Right atrium auricular region (tissue), 2 donors: ENCODE data around the gene ARL6. TPM values are rescaled to one million over a fixed set of nuclear protein-coding genes. Genes with fewer than 3 reads are reported as not detected.
A peak's percentile ranks its signal among the peaks of the same experiment; 100 is the strongest.

Experiments used
- DNase-seq: peaks from one replicate; pipeline ENCODE4 v3.0.0-alpha.2; 2019; ENCODE audit warnings: low spot score
- H3K27ac ChIP-seq, 2 donors: fragments of 200-600 bp; sonication (generic); 1 replicate in 1 of 2; 2 replicates in 1 of 2; pipeline ENCODE4 v1.5.1; 2016 to 2019
- H3K27me3 ChIP-seq, 2 donors: fragments of 200-600 bp; sonication (generic); one replicate each; pipeline versions ENCODE4 v1.5.1 to v1.6.0; 2017 to 2019
- H3K36me3 ChIP-seq: fragments of 200-600 bp; sonication (generic); one replicate; pipeline ENCODE4 v1.5.1; 2016
- H3K4me1 ChIP-seq, 2 donors: fragments of 200-600 bp; sonication (generic); one replicate each; pipeline versions ENCODE4 v1.5.1 to v1.6.0; 2017 to 2019
- H3K4me3 ChIP-seq, 2 donors: fragments of 200-600 bp; sonication (generic); 1 replicate in 1 of 2; 2 replicates in 1 of 2; pipeline ENCODE4 v1.5.1; 2017 to 2019; ENCODE audit warnings: mild to moderate bottlenecking in 1 of 2, moderate library complexity in 1 of 2
- H3K9me3 ChIP-seq, 2 donors: fragments of 200-600 bp; sonication (generic); one replicate each; pipeline ENCODE4 v1.5.1; 2019
- total RNA-seq, 2 donors: library from RNA; depleted of rRNA; stranded (reverse); fragments of >200 nt; gene quantifications; one replicate each; pipeline ENCODE4 v1.1.0, GENCODE V29; 2016
- TF ChIP-seq, protein P1 (sequence below), 2 donors: fragments of 200-600 bp; sonication (generic); IDR thresholded peaks; one replicate each; pipeline ENCODE4 v1.5.1; 2019; ENCODE audit warnings: antibody characterized with exemption in 2 of 2

The ARL6 gene
- total RNA-seq, 2 donors from 2014 or later: 2.9 to 3.5 TPM

DNA sequence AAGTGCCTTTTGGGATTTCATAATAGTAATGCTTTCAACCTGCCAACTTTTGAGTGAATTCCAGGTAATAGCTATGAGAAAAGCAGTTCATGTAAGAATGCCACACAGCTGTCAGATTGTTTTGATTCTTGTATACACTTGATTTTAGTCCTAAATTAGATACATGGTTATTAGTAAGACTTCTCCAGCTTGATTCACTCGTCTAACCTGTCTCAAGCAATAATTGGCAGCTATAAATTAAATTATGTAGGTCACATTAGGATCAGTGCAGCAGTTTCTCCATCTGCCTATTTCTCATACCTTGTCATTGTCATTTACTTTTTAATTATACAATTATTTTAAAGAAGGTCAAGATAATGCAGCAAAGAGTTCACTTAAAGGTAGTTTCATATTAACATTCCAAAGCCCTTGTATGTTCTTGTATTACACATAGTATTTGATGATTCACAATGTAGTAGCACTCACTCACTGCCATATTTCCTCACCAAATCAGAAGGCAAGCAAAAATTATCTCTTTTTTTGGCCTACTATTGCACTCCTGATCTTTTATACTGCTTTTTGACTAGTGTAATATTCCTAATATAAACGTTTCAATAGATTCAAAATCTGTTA, 46.3 kb downstream of the ARL6 start:
- Histone ChIP-seq H3K36me3 (no peaks in the 10 kb centered on the region), H3K27ac (no peak overlapping the region), H3K4me3 (no peak overlapping the region), H3K27me3 (no peaks in the 10 kb centered on the region), H3K9me3 (no peaks in the 10 kb centered on the region), H3K4me1 (no peaks in the 10 kb centered on the region)
- no peak for DNase-seq
- TF ChIP-seq, protein P1, sequence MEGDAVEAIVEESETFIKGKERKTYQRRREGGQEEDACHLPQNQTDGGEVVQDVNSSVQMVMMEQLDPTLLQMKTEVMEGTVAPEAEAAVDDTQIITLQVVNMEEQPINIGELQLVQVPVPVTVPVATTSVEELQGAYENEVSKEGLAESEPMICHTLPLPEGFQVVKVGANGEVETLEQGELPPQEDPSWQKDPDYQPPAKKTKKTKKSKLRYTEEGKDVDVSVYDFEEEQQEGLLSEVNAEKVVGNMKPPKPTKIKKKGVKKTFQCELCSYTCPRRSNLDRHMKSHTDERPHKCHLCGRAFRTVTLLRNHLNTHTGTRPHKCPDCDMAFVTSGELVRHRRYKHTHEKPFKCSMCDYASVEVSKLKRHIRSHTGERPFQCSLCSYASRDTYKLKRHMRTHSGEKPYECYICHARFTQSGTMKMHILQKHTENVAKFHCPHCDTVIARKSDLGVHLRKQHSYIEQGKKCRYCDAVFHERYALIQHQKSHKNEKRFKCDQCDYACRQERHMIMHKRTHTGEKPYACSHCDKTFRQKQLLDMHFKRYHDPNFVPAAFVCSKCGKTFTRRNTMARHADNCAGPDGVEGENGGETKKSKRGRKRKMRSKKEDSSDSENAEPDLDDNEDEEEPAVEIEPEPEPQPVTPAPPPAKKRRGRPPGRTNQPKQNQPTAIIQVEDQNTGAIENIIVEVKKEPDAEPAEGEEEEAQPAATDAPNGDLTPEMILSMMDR (IDR thresholded peaks at IDR 0.05): no peak

DNA sequence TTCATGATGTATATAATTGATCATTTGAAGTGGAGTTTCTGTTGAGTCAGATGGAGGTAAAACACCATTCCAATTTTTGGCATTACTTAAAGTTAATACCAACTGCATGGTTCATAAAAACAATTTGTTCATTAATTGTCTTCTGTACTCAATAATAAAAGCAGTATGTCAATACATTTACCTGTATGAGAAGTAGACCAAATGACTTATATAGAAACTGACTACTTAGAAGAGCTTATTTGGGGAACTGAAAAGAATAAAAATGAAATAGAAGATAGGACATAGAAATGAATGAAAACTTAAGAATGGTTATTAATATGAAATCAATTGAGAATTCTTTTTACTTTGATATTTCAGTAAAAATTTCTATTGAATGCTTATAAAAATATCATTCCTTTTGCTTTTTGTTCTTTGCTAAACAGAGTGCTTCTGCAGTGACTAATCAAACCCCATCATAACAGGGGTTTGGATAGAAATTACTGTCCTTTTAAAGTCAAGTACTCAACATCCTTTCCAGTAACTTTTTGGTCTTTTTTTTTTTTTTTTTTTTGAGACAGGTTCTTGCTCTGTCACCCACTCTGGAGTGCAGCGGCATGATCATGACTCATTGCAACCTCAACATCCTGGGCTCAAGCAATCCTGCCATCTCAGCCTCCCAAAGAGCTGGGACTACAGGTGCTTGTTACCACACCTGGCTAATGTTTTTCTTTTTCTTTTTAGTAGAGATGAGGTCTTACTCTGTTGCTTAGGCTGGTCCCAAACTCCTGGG, 50.8 kb downstream of the ARL6 start:
- Histone ChIP-seq H3K9me3 (no peaks in the 10 kb centered on the region), H3K36me3 (no peaks in the 10 kb centered on the region), H3K27ac (no peak overlapping the region), H3K27me3 (no peaks in the 10 kb centered on the region), H3K4me3 (no peak overlapping the region), H3K4me1 (no peaks in the 10 kb centered on the region)
- TF ChIP-seq, protein P1 (IDR thresholded peaks at IDR 0.05): no peak
- DNase-seq: no peak

DNA sequence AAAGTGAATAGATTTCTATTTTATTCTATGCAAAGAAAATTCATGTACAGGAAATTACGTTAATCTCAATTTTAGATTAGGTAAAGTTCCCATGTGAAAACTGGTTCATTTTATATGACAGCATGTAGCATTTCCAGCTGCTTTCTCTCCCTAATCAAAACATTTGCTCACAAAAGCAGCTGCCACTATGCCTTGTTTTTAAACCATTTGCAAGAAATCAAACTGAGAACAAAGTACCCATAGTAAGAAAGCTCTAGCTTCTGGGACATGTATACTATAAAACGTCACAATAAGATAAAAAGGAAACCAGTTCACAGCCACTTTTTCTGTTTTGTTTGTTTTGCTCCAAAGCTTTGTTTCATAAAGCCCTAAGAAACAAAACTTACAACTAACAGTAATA, 52.3 kb downstream of the ARL6 start:
- Histone ChIP-seq H3K27ac (no peak overlapping the region), H3K4me3 (no peak overlapping the region), H3K9me3 (no peaks in the 10 kb centered on the region), H3K4me1 (no peaks in the 10 kb centered on the region), H3K36me3 (no peaks in the 10 kb centered on the region), H3K27me3 (no peaks in the 10 kb centered on the region)
- TF ChIP-seq, protein P1 (IDR thresholded peaks at IDR 0.05): no peak
- no peak for DNase-seq

DNA sequence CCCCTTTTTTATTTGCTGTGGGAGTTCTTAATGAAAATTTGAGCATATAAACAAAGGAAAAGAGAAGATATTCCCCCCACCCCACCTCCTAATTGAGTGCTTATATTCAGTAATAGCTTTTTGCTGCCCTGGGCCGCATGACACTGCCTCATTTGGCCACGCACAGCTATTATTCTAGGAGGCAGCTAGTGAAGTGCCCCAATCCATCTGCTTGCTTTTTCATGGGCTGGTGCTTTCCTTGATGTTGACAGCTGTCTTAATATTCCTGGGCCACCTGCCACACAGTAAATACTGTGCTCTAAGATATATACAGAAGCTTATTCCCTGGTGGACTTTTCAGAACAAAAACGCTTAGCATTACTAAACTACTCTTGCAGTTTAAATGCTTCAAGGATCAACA, 53.4 kb downstream of the ARL6 start:
- no peak overlapping the region for H3K4me3 ChIP-seq
- no peaks in the 10 kb centered on the region for H3K36me3 ChIP-seq
- no peaks in the 10 kb centered on the region for H3K4me1 ChIP-seq
- no peaks in the 10 kb centered on the region for H3K9me3 ChIP-seq
- DNase-seq: no peak
- H3K27ac ChIP-seq: no peak overlapping the region
- TF ChIP-seq, protein P1 (IDR thresholded peaks at IDR 0.05): no peak
- no peaks in the 10 kb centered on the region for H3K27me3 ChIP-seq

DNA sequence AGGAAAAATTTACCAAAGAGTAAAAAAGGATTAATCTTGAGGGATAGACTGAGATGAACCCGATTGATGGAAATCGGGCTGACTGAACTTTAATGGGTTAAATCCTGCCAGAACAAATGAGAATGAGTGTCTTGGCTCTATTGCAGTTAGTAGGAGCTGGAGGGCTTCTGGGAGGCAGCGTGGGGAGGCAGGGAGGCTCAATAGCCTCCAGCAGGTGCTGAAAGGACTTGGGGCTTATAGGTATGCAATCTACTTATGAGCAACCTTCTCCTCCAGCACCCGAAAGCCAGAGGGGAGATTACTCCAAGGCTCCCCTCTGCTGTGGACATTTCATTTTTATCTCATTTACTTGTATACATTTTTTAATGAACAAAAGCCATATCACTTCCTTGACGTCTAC, 56.2 kb downstream of the ARL6 start:
- H3K4me3 ChIP-seq: peak overlapping the region in 1 of 2 donors; percentile 92
- no peaks in the 10 kb centered on the region for H3K27me3 ChIP-seq
- no peaks in the 10 kb centered on the region for H3K36me3 ChIP-seq
- DNase-seq: no peak
- H3K9me3 ChIP-seq: no peaks in the 10 kb centered on the region
- peaks cover 0 to 23% of the 10 kb centered on the region in 2 donors for H3K4me1 ChIP-seq
- TF ChIP-seq, protein P1 (IDR thresholded peaks at IDR 0.05): no peak
- peak overlapping the region in 1 of 2 donors; percentile 94 for H3K27ac ChIP-seq
